Activated B cell treated with CpG ODN at 0.5 μM for 24 hours (primary cell): Measurements from ENCODE around the gene CTBP2. TPM values are rescaled to one million over a fixed set of nuclear protein-coding genes. Genes with fewer than 3 reads are reported as not detected.
A peak's percentile ranks its signal among the peaks of the same experiment; 100 is the strongest.

Source experiments
- ATAC-seq: fragments of 200-7000 bp; cut with Tn5 transposase; one replicate; pipeline ENCODE4 v1.10.0; 2021; ENCODE audit warnings: low read depth, mild to moderate bottlenecking, moderate library complexity
- CTCF ChIA-PET: fragments of 350-600 bp; sonication (Branson Sonifier 250); formaldehyde crosslinking; loops from one replicate; lab custom pipeline; 2021; ENCODE audit warnings: antibody characterized with exemption; lab: Charles Lee
- POLR2A ChIA-PET: fragments of 350-600 bp; sonication (Branson Sonifier 250); formaldehyde crosslinking; loops from one replicate; lab custom pipeline; 2021; ENCODE audit warnings: antibody characterized with exemption; lab: Charles Lee
- DNase-seq: peaks from one replicate; pipeline ENCODE4 v3.0.0; 2022
- H3K27ac Mint-ChIP-seq: one replicate; pipeline ENCODE4 v1.8.0; 2020; ENCODE audit warnings: mixed read lengths
- H3K27me3 Mint-ChIP-seq: one replicate; pipeline ENCODE4 v1.8.0; 2021; ENCODE audit warnings: mixed read lengths
- H3K36me3 Mint-ChIP-seq: one replicate; pipeline ENCODE4 v1.8.0; 2021; ENCODE audit warnings: low read depth, mixed read lengths
- H3K4me1 Mint-ChIP-seq: one replicate; pipeline ENCODE4 v1.8.0; 2021; ENCODE audit warnings: mixed read lengths
- H3K4me3 Mint-ChIP-seq: one replicate; pipeline ENCODE4 v1.8.0; 2020; ENCODE audit warnings: mild to moderate bottlenecking, mixed read lengths
- H3K9me3 Mint-ChIP-seq: one replicate; pipeline ENCODE4 v1.8.0; 2020; ENCODE audit warnings: mixed read lengths
- CTCF ChIP-seq: fragments of 200-600 bp; IDR thresholded peaks from one replicate; pipeline ENCODE4 v1.8.0; 2022; ENCODE audit warnings: antibody characterized with exemption, mild to moderate bottlenecking
- intact Hi-C: fragments of 100-400 bp; cut with micrococcal nuclease; formaldehyde crosslinking; loops from one replicate; pipeline ENCODE4 v1.15.1; 2024
- total RNA-seq: library from RNA; stranded (reverse); gene quantifications from 2 replicates; pipeline ENCODE4 v1.2.3, GENCODE V29; 2022

CTBP2 gene
- total RNA-seq, 1 donor from 2014 or later: 0.42 TPM

GRCh38 chr10:125161707-125162119, 1.4 kb upstream of the CTBP2 start:
- intact Hi-C loops: loop anchor here (1.0 kb wide), 1 partner anchor 97 kb away; no protein-coding TSS in a partner anchor
- Mint-ChIP-seq H3K27ac (no peak overlapping the region), H3K4me3 (peak overlapping the region; percentile 55), H3K4me1 (peaks cover 10% of the 10 kb centered on the region), H3K9me3 (no peaks in the 10 kb centered on the region), H3K27me3 (peaks cover 25% of the 10 kb centered on the region), H3K36me3 (no peaks in the 10 kb centered on the region)
- POLR2A ChIA-PET: no interaction called here
- no peak for DNase-seq
- CTCF ChIA-PET: no interaction called here
- TF ChIP-seq CTCF: no peak
- ATAC-seq: no peak

- peak; percentile 64 for ATAC-seq
- H3K27ac Mint-ChIP-seq: no peak overlapping the region
- H3K4me3 Mint-ChIP-seq: peak overlapping the region; percentile 73
- H3K27me3 Mint-ChIP-seq: peaks cover 27% of the 10 kb centered on the region
- POLR2A ChIA-PET: interaction anchor here (0.6 kb wide), 2 partner anchors 96 to 1043 kb away, joined by 5 to 9 read pairs; no protein-coding TSS in a partner anchor
- intact Hi-C loops: loop anchor here (1.0 kb wide), 1 partner anchor 97 kb away; no protein-coding TSS in a partner anchor
- no peak for TF ChIP-seq CTCF
- H3K9me3 Mint-ChIP-seq: no peaks in the 10 kb centered on the region
- peaks cover 10% of the 10 kb centered on the region for H3K4me1 Mint-ChIP-seq
- DNase-seq: no peak
- H3K36me3 Mint-ChIP-seq: no peaks in the 10 kb centered on the region
- CTCF ChIA-PET: no interaction called here
Observed at GRCh38 chr10:125160856-125161706, 718 bp upstream of the CTBP2 start.

GRCh38 chr10:125159486-125159931, 854 bp downstream of the CTBP2 start:
- H3K9me3 Mint-ChIP-seq: no peaks in the 10 kb centered on the region
- intact Hi-C loops: no loop called here
- no peak for ATAC-seq

GRCh38 chr10:125158601-125159485, 1.5 kb downstream of the CTBP2 start:
- intact Hi-C loops: no loop called here
- ATAC-seq (peak; percentile 46), DNase-seq (no peak)
- Mint-ChIP-seq H3K36me3 (no peaks in the 10 kb centered on the region), H3K9me3 (no peaks in the 10 kb centered on the region), H3K27ac (no peak overlapping the region), H3K27me3 (peaks cover 42% of the 10 kb centered on the region), H3K4me3 (peak overlapping the region; percentile 82), H3K4me1 (peaks cover 10% of the 10 kb centered on the region)
- ChIA-PET CTCF (no interaction called here), POLR2A (interaction anchor here (0.6 kb wide), 1 partner anchor 867 kb away, joined by 8 read pairs; no protein-coding TSS in a partner anchor)
- TF ChIP-seq CTCF: no peak

More at GRCh38 chr10:125159486-125159931, 854 bp downstream of the CTBP2 start:
- Mint-ChIP-seq H3K4me3 (peak overlapping the region; percentile 56), H3K36me3 (no peaks in the 10 kb centered on the region), H3K27ac (no peak overlapping the region), H3K27me3 (peaks cover 38% of the 10 kb centered on the region), H3K4me1 (peaks cover 10% of the 10 kb centered on the region)
- TF ChIP-seq CTCF: no peak
- POLR2A ChIA-PET: no interaction called here
- CTCF ChIA-PET: no interaction called here
- no peak for DNase-seq
